HCT116 (cell line): ENCODE measurements around the gene KIF25. TPM values are rescaled to one million over a fixed set of nuclear protein-coding genes. Genes with fewer than 3 reads are reported as not detected.

Source experiments
- ATAC-seq: fragments of 200-7000 bp; cut with Tn5 transposase; 2 replicates; pipeline ENCODE4 v1.9.1; 2020; ENCODE audit warnings: mild to moderate bottlenecking, moderate library complexity
- BruUV-seq: library from RNA; stranded (reverse); fragments of 400-500 nt; replicated peaks from 2 replicates; lab custom pipeline; 2021; lab: Mats Ljungman, UMichigan
- CTCF ChIA-PET: fragments of 300-600 bp; sonication (Branson Sonifier 250); formaldehyde crosslinking; loops from one replicate; lab custom pipeline; 2021; ENCODE audit warnings: antibody characterized with exemption; lab: Charles Lee
- POLR2A ChIA-PET: fragments of 300-600, 350-600 bp; sonication (Branson Sonifier 250); formaldehyde crosslinking; loops from one replicate; lab custom pipeline; 2021; ENCODE audit warnings: antibody characterized with exemption; lab: Charles Lee
- RAD21 ChIA-PET, 2 experiments: fragments of 300-600 bp; sonication (Branson Sonifier 250); formaldehyde crosslinking; loops; one replicate each; lab custom pipeline; 2023; ENCODE audit warnings: low total read pairs in 2 of 2; ENCODE audit not compliant: uncharacterized antibody in 2 of 2, unreplicated experiment in 2 of 2, low non-redundant PET in 1 of 2; lab: Charles Lee
- DNase-seq: peaks from one replicate; pipeline ENCODE4 v3.0.0-alpha.2; 2010; ENCODE audit warnings: low read depth, low spot score
- H2AFZ ChIP-seq: fragments of 200-600 bp; shearing (Covaris generic), sonication (generic); 2 replicates; pipeline ENCODE4 v1.6.1; 2017; ENCODE audit warnings: low read depth, mixed run types, mixed read lengths, antibody characterized with exemption, low read length; ENCODE audit not compliant: poor library complexity, severe bottlenecking
- H3K27ac ChIP-seq: 2 replicates; pipeline ENCODE4 v1.5.1; 2012; ENCODE audit warnings: low read depth, low read length
- H3K27me3 ChIP-seq: fragments of 200-600 bp; sonication (generic); 2 replicates; pipeline ENCODE4 v1.6.1; 2016; ENCODE audit warnings: mixed run types, low read length, mixed read lengths; ENCODE audit not compliant: insufficient read depth
- H3K36me3 ChIP-seq, 2 experiments: fragments of 200-500 bp in 1 of 2; fragments of 200-600 bp in 1 of 2; sonication (Bioruptor generic) in 1 of 2; sonication (generic) in 1 of 2; 2 replicates each; pipeline versions ENCODE4 v1.5.1 to v1.6.1; 2014 to 2016; ENCODE audit warnings: low read length in 2 of 2, inconsistent platforms in 1 of 2, mixed read lengths in 1 of 2, mixed run types in 1 of 2; ENCODE audit not compliant: insufficient read depth in 2 of 2, control insufficient read depth in 1 of 2
- H3K4me1 ChIP-seq, 2 experiments: fragments of 200-600 bp in 1 of 2; sonication (generic) in 1 of 2; 2 replicates each; pipeline versions ENCODE4 v1.5.1 to v1.6.1; 2012 to 2017; ENCODE audit warnings: low read length in 2 of 2, inconsistent platforms in 1 of 2, mild to moderate bottlenecking in 1 of 2, mixed read lengths in 1 of 2, mixed run types in 1 of 2, moderate library complexity in 1 of 2; ENCODE audit not compliant: insufficient read depth in 2 of 2, control insufficient read depth in 1 of 2
- H3K4me2 ChIP-seq: fragments of 200-600 bp; sonication (generic); 2 replicates; pipeline ENCODE4 v1.6.1; 2017; ENCODE audit warnings: mixed run types, low read length, mixed read lengths
- H3K4me3 ChIP-seq, 2 experiments: fragments of 200-600 bp in 1 of 2; sonication (generic) in 1 of 2; replicated peaks in 1 of 2; 2 replicates each; pipeline ENCODE4 v1.5.1; 2011 to 2016; ENCODE audit warnings: low read length in 2 of 2, control low read depth in 1 of 2, low read depth in 1 of 2, mild to moderate bottlenecking in 1 of 2, mixed read lengths in 1 of 2, mixed run types in 1 of 2
- H3K79me2 ChIP-seq: fragments of 200-600 bp; sonication (generic); 2 replicates; pipeline ENCODE4 v1.6.1; 2017; ENCODE audit warnings: mild to moderate bottlenecking, mixed run types, low read length, moderate library complexity, mixed read lengths; ENCODE audit not compliant: insufficient read depth
- H3K9ac ChIP-seq: fragments of 200-600 bp; sonication (generic); 2 replicates; pipeline ENCODE4 v1.6.1; 2016; ENCODE audit warnings: low read length, mixed read lengths
- H3K9me2 ChIP-seq: fragments of 200-600 bp; sonication (generic), shearing (Covaris generic); 2 replicates; pipeline ENCODE4 v1.6.1; 2017; ENCODE audit warnings: mixed run types, mild to moderate bottlenecking, moderate library complexity; ENCODE audit not compliant: insufficient read depth
- H3K9me3 ChIP-seq, 2 experiments: fragments of 200-500 bp in 1 of 2; fragments of 200-600 bp in 1 of 2; sonication (Bioruptor generic) in 1 of 2; sonication (generic) in 1 of 2; 2 replicates each; pipeline ENCODE4 v1.6.1; 2014 to 2017; ENCODE audit warnings: low read length in 2 of 2, mixed read lengths in 2 of 2, inconsistent platforms in 1 of 2, low read depth in 1 of 2, mild to moderate bottlenecking in 1 of 2, mixed run types in 1 of 2, moderate library complexity in 1 of 2; ENCODE audit not compliant: control insufficient read depth in 1 of 2, insufficient read depth in 1 of 2
- H4K20me1 ChIP-seq: fragments of 200-600 bp; sonication (generic), shearing (Covaris generic); 2 replicates; pipeline ENCODE4 v1.6.1; 2017; ENCODE audit warnings: mixed run types, mild to moderate bottlenecking, moderate library complexity; ENCODE audit not compliant: insufficient read depth
- CBX3 ChIP-seq: IDR thresholded peaks from 2 replicates; pipeline ENCODE4 v1.6.1; 2012; ENCODE audit warnings: low read depth
- CTCF ChIP-seq, 3 experiments: fragments of 200-600 bp in 1 of 3; sonication (generic) in 1 of 3; IDR thresholded peaks in 2 of 3; conservative IDR thresholded peaks in 1 of 3; 2 replicates each; pipeline ENCODE4 v1.5.1; 2012 to 2017; ENCODE audit warnings: low read depth in 2 of 3, low read length in 2 of 3, antibody characterized with exemption in 1 of 3, borderline replicate concordance in 1 of 3, control low read depth in 1 of 3, mild to moderate bottlenecking in 1 of 3, mixed read lengths in 1 of 3, mixed run types in 1 of 3, moderate library complexity in 1 of 3; ENCODE audit not compliant: insufficient read depth in 1 of 3
- ELF1 ChIP-seq: IDR thresholded peaks from 2 replicates; pipeline ENCODE4 v1.6.1; 2012; ENCODE audit warnings: low read depth, borderline replicate concordance
- EZH2phosphoT487 ChIP-seq: fragments of 200-600 bp; IDR thresholded peaks from 2 replicates; pipeline ENCODE4 v1.6.1; 2018; ENCODE audit warnings: antibody characterized with exemption, borderline replicate concordance
- FOSL1 ChIP-seq: IDR thresholded peaks from 2 replicates; pipeline ENCODE4 v1.6.1; 2012; ENCODE audit warnings: low read depth
- RAD21 ChIP-seq: IDR thresholded peaks from 2 replicates; pipeline ENCODE4 v1.6.1; 2012; ENCODE audit warnings: low read depth, mild to moderate bottlenecking
- REST ChIP-seq: IDR thresholded peaks from 2 replicates; pipeline ENCODE4 v1.6.1; 2012; ENCODE audit warnings: low read depth
- SP1 ChIP-seq: IDR thresholded peaks from 2 replicates; pipeline ENCODE4 v1.6.1; 2012; ENCODE audit warnings: low read depth
- YY1 ChIP-seq: IDR thresholded peaks from 2 replicates; pipeline ENCODE4 v1.6.1; 2011; ENCODE audit warnings: low read length, low read depth, moderate library complexity, mild to moderate bottlenecking; ENCODE audit not compliant: insufficient replicate concordance; ENCODE audit errors: extremely low read depth
- ZFX ChIP-seq: fragments of 450-650 bp; IDR thresholded peaks from 2 replicates; pipeline ENCODE4 v1.6.1; 2017
- ZNF274 ChIP-seq: fragments of 200-500 bp; sonication (Bioruptor generic); IDR thresholded peaks from 2 replicates; pipeline ENCODE4 v1.6.1; 2014; ENCODE audit warnings: mild to moderate bottlenecking, low read depth, low read length, inconsistent platforms
- intact Hi-C: fragments of 100-400 bp; cut with micrococcal nuclease; formaldehyde crosslinking; loops from 2 replicates; pipeline ENCODE4 v1.10.0; 2022
- total RNA-seq: library from RNA; stranded (reverse); gene quantifications from one replicate; pipeline ENCODE4 v1.2.1, GENCODE V29; 2021; ENCODE audit not compliant: unreplicated experiment

The KIF25 gene
- total RNA-seq, 1 experiment from 2014 or later = not detected

- ATAC-seq (no peak), DNase-seq (no peak)
- H3K27ac ChIP-seq = no peak overlapping the region
- no peaks in the 10 kb centered on the region for H4K20me1 ChIP-seq
- no peaks in the 10 kb centered on the region for H3K9me3 ChIP-seq
- no peaks in the 10 kb centered on the region for H3K36me3 ChIP-seq
- POLR2A ChIA-PET = no interaction called here
- H3K4me1 ChIP-seq = no peaks in the 10 kb centered on the region; a peak in 2 of 4 replicates
- H3K9me2 ChIP-seq = no peaks in the 10 kb centered on the region
- CTCF ChIA-PET = no interaction called here
- no peak overlapping the region for H3K9ac ChIP-seq
- no peak overlapping the region for H2AFZ ChIP-seq
- no TSS peak for BruUV-seq
- H3K79me2 ChIP-seq = no peaks in the 10 kb centered on the region
- RAD21 ChIA-PET = no interaction called here
- H3K4me3 ChIP-seq = no peak overlapping the region
- intact Hi-C loops = no loop called here
- H3K4me2 ChIP-seq = no peak overlapping the region
- H3K27me3 ChIP-seq = peaks cover 3% of the 10 kb centered on the region; the same call in 1 of the 2 replicates
- TF ChIP-seq ZNF274 = no peak
- no peak for TF ChIP-seq YY1
These were observed 45.1 kb downstream of the KIF25 start for GRCh38 chr6:168042426-168043192.

- no peak overlapping the region for H3K9ac ChIP-seq
- peaks cover 3% of the 10 kb centered on the region; the same call in 1 of the 2 replicates for H3K27me3 ChIP-seq
- no peak for ATAC-seq
- H3K4me3 ChIP-seq = no peak overlapping the region
- no peaks in the 10 kb centered on the region for H4K20me1 ChIP-seq
- H3K4me2 ChIP-seq = no peak overlapping the region
- H3K36me3 ChIP-seq = no peaks in the 10 kb centered on the region
- H2AFZ ChIP-seq = no peak overlapping the region
- H3K79me2 ChIP-seq = no peaks in the 10 kb centered on the region
- ChIA-PET POLR2A (no interaction called here), RAD21 (no interaction called here), CTCF (no interaction called here)
- H3K27ac ChIP-seq = no peak overlapping the region
- intact Hi-C loops = no loop called here
- no peaks in the 10 kb centered on the region for H3K9me3 ChIP-seq
- no TSS peak for BruUV-seq
- no peaks in the 10 kb centered on the region for H3K4me1 ChIP-seq
- DNase-seq = no peak
- no peaks in the 10 kb centered on the region for H3K9me2 ChIP-seq
- TF ChIP-seq SP1 (no peak), CTCF (IDR thresholded peaks at IDR 0.05 in 2 of 3, conservative IDR thresholded peaks at IDR 0.05 in 1 of 3; ENCODE audit: borderline replicate concordance in 1 of 3, insufficient read depth in 1 of 3, low read depth in 2 of 3, low read length in 2 of 3) (no peak), ELF1 (no peak), ZFX (no peak), REST (no peak), CBX3 (no peak), EZH2phosphoT487 (no peak), RAD21 (no peak), FOSL1 (no peak)
These were observed 45.8 kb downstream of the KIF25 start for GRCh38 chr6:168043193-168043847.
